ENCODE data around the gene SMIM44. TPM values are rescaled to one million over a fixed set of nuclear protein-coding genes. Genes with fewer than 3 reads are reported as not detected.

The SMIM44 gene
- total and polyA plus RNA-seq, 2 donors (not counting 1 experiment from before 2014, with no cell fraction given): not detected

GRCh38 chr19:3462991-3463713, 20.1 kb downstream of the SMIM44 start:
- ATAC-seq (ENCODE audit: low read depth) (no peak), DNase-seq (no peak)
- H3K27me3 ChIP-seq (replicated peaks in 1 of 4; ENCODE audit: control extremely low read depth in 1 of 4, control insufficient read depth in 3 of 4, insufficient read depth in 4 of 4, low read length in 3 of 4): no peaks in the 10 kb centered on the region
- TF ChIP-seq EZH2 (IDR thresholded peaks at IDR 0.05; ENCODE audit: borderline replicate concordance, insufficient read depth, low read depth, low read length, poor library complexity, severe bottlenecking): no peak
- no peak for TF ChIP-seq CTCF (IDR thresholded peaks at IDR 0.05)
- Mint-ChIP-seq H3K4me3 (no peak overlapping the region), H3K9me3 (ENCODE audit: insufficient read depth) (peaks cover 3% of the 10 kb centered on the region), H3K27ac (no peak overlapping the region), H3K27me3 (no peaks in the 10 kb centered on the region), H3K4me1 (no peaks in the 10 kb centered on the region)
- H3K4me2 ChIP-seq (replicated peaks; ENCODE audit: low read depth, low read length, poor library complexity, severe bottlenecking): no peak overlapping the region
- H4K20me1 ChIP-seq (ENCODE audit: control insufficient read depth, insufficient read depth, low read length, poor library complexity, severe bottlenecking): no peaks in the 10 kb centered on the region
- H3K79me2 ChIP-seq (ENCODE audit: control insufficient read depth, insufficient read depth, low read length): no peaks in the 10 kb centered on the region
- CTCF ChIA-PET: no interaction called here
- POLR2A ChIA-PET: interaction anchor here (0.6 kb wide), 1 partner anchor 46 kb away, joined by 7 read pairs; no protein-coding TSS in a partner anchor
- no peaks in the 10 kb centered on the region for H3K36me3 ChIP-seq (replicated peaks in 1 of 2; ENCODE audit: control extremely low read depth in 1 of 2, control insufficient read depth in 1 of 2, extremely low read depth in 1 of 2, insufficient read depth in 2 of 2, low read length in 1 of 2)
- no peak overlapping the region for H2AFZ ChIP-seq (ENCODE audit: insufficient read depth, low read depth, low read length, poor library complexity, severe bottlenecking)
- no peak overlapping the region for H3K4me3 ChIP-seq (ENCODE audit: control extremely low read depth in 1 of 5, extremely low read depth in 1 of 5, insufficient read depth in 1 of 5, low read depth in 2 of 5, low read length in 4 of 5)
- H3K9ac ChIP-seq (ENCODE audit: low read length): no peak overlapping the region
- intact Hi-C loops (cut with micrococcal nuclease): no loop called here
- H3K9me3 ChIP-seq (ENCODE audit: control extremely low read depth in 1 of 3, control insufficient read depth in 2 of 3, insufficient read depth in 1 of 3, low read length in 2 of 3): peaks cover 0 to 9% (median 3%) of the 10 kb centered on the region in 3 donors
- 96% methylated on average over 32 of the region's 58 CpGs for WGBS (ENCODE audit: insufficient coverage)
- H3K27ac ChIP-seq (ENCODE audit: low read length in 2 of 2): no peak overlapping the region
- no peaks in the 10 kb centered on the region for H3K4me1 ChIP-seq (ENCODE audit: control insufficient read depth in 2 of 2, insufficient read depth in 2 of 2, low read length in 2 of 2)

GRCh38 chr19:3459965-3460582, 23.2 kb downstream of the SMIM44 start:
- DNase-seq (no peak), ATAC-seq (ENCODE audit: low read depth) (no peak)
- H3K9ac ChIP-seq (ENCODE audit: low read length): no peak overlapping the region
- no peak overlapping the region for H3K4me2 ChIP-seq (replicated peaks; ENCODE audit: low read depth, low read length, poor library complexity, severe bottlenecking)
- CTCF ChIA-PET: no interaction called here
- no peaks in the 10 kb centered on the region for H3K79me2 ChIP-seq (ENCODE audit: control insufficient read depth, insufficient read depth, low read length)
- intact Hi-C loops (cut with micrococcal nuclease): no loop called here
- POLR2A ChIA-PET: no interaction called here
- 93% methylated on average over 10 of the region's 15 CpGs for WGBS (ENCODE audit: insufficient coverage)
- no peak overlapping the region for H3K27ac Mint-ChIP-seq
- no peaks in the 10 kb centered on the region for H3K4me1 ChIP-seq (ENCODE audit: control insufficient read depth in 2 of 2, insufficient read depth in 2 of 2, low read length in 2 of 2)
- peaks cover 0 to 2% of the 10 kb centered on the region in 2 experiments for H3K36me3 ChIP-seq (replicated peaks in 1 of 2; ENCODE audit: control extremely low read depth in 1 of 2, control insufficient read depth in 1 of 2, extremely low read depth in 1 of 2, insufficient read depth in 2 of 2, low read length in 1 of 2)
- no peaks in the 10 kb centered on the region for H3K27me3 ChIP-seq (replicated peaks in 1 of 4; ENCODE audit: control extremely low read depth in 1 of 4, control insufficient read depth in 3 of 4, insufficient read depth in 4 of 4, low read length in 3 of 4)
- no peak overlapping the region for H3K4me3 Mint-ChIP-seq
- no peaks in the 10 kb centered on the region for H3K4me1 Mint-ChIP-seq
- H3K4me3 ChIP-seq (ENCODE audit: control extremely low read depth in 1 of 5, extremely low read depth in 1 of 5, insufficient read depth in 1 of 5, low read depth in 2 of 5, low read length in 4 of 5): no peak overlapping the region
- H4K20me1 ChIP-seq (ENCODE audit: control insufficient read depth, insufficient read depth, low read length, poor library complexity, severe bottlenecking): no peaks in the 10 kb centered on the region
- H3K27me3 Mint-ChIP-seq: no peaks in the 10 kb centered on the region
- no peak overlapping the region for H2AFZ ChIP-seq (ENCODE audit: insufficient read depth, low read depth, low read length, poor library complexity, severe bottlenecking)
- no peaks in the 10 kb centered on the region for H3K9me3 ChIP-seq (ENCODE audit: control extremely low read depth in 1 of 3, control insufficient read depth in 2 of 3, insufficient read depth in 1 of 3, low read length in 2 of 3)
- no peak for TF ChIP-seq EZH2 (IDR thresholded peaks at IDR 0.05; ENCODE audit: borderline replicate concordance, insufficient read depth, low read depth, low read length, poor library complexity, severe bottlenecking)
- no peak for TF ChIP-seq CTCF (IDR thresholded peaks at IDR 0.05)
- H3K27ac ChIP-seq (ENCODE audit: low read length in 2 of 2): no peak overlapping the region
- H3K9me3 Mint-ChIP-seq (ENCODE audit: insufficient read depth): no peaks in the 10 kb centered on the region

Measured in B cell (primary cell).